IMR-90 (cell line): ENCODE measurements around the gene SERPINH1. TPM values are rescaled to one million over a fixed set of nuclear protein-coding genes. Genes with fewer than 3 reads are reported as not detected.

Source experiments
- ATAC-seq: fragments of 200-7000 bp; cut with Tn5 transposase; 2 replicates; pipeline ENCODE4 v1.9.1; 2020; ENCODE audit warnings: low read depth, mild to moderate bottlenecking, moderate library complexity
- BruUV-seq: library from RNA; stranded (reverse); fragments of 400-500 nt; replicated peaks from 2 replicates; lab custom pipeline; 2021; lab: Mats Ljungman, UMichigan
- CTCF ChIA-PET: fragments of 300-600 bp; formaldehyde crosslinking; extraction: SDS; loops from one replicate; lab custom pipeline; 2021; ENCODE audit warnings: antibody characterized with exemption; lab: Yijun Ruan, JAX
- POLR2A ChIA-PET: fragments of 300-600 bp; sonication (Branson Sonifier 250); formaldehyde crosslinking; loops from one replicate; lab custom pipeline; 2022; ENCODE audit warnings: antibody characterized with exemption; ENCODE audit not compliant: unreplicated experiment; lab: Charles Lee
- DNase-seq: peaks from one replicate; pipeline ENCODE4 v3.0.0; 2013
- H2AFZ ChIP-seq: replicated peaks from 2 replicates; pipeline ENCODE3; 2013; ENCODE audit warnings: low read length, mild to moderate bottlenecking; ENCODE audit not compliant: poor library complexity
- H2AK5ac ChIP-seq: 2 replicates; pipeline ENCODE4 v1.6.1; 2013; ENCODE audit warnings: low read depth, low read length, inconsistent platforms
- H2AK9ac ChIP-seq: replicated peaks from 2 replicates; pipeline ENCODE3; 2013; ENCODE audit warnings: mild to moderate bottlenecking, low read depth, low read length, moderate library complexity; ENCODE audit not compliant: poor library complexity
- H2BK120ac ChIP-seq: 2 replicates; pipeline ENCODE4 v1.6.1; 2013; ENCODE audit warnings: low read depth, low read length, inconsistent platforms
- H2BK15ac ChIP-seq: 3 replicates; pipeline ENCODE4 v1.6.1; 2013; ENCODE audit warnings: low read depth, low read length, inconsistent platforms
- H2BK20ac ChIP-seq: 2 replicates; pipeline ENCODE4 v1.6.1; 2013; ENCODE audit warnings: low read depth, mild to moderate bottlenecking, inconsistent platforms, low read length, moderate library complexity
- H2BK5ac ChIP-seq: 2 replicates; pipeline ENCODE4 v1.6.1; 2013; ENCODE audit warnings: mild to moderate bottlenecking, low read depth, low read length, inconsistent platforms; ENCODE audit not compliant: poor library complexity, severe bottlenecking
- H3K14ac ChIP-seq: replicated peaks from 2 replicates; pipeline ENCODE4 v1.6.1; 2013; ENCODE audit warnings: low read depth, low read length, inconsistent platforms
- H3K18ac ChIP-seq: 2 replicates; pipeline ENCODE4 v1.6.1; 2013; ENCODE audit warnings: low read depth, low read length, control low read depth
- H3K23ac ChIP-seq: 2 replicates; pipeline ENCODE4 v1.6.1; 2013; ENCODE audit warnings: low read depth, low read length, inconsistent platforms
- H3K27ac ChIP-seq: 2 replicates; pipeline ENCODE4 v1.5.1; 2013; ENCODE audit warnings: mild to moderate bottlenecking, control low read depth, low read length; ENCODE audit not compliant: insufficient read depth
- H3K27me3 ChIP-seq: 2 replicates; pipeline ENCODE4 v1.6.1; 2013; ENCODE audit warnings: low read length; ENCODE audit not compliant: control insufficient read depth, insufficient read depth
- H3K36me3 ChIP-seq: 2 replicates; pipeline ENCODE4 v1.6.1; 2013; ENCODE audit warnings: low read length, mixed read lengths; ENCODE audit not compliant: control insufficient read depth, insufficient read depth
- H3K4ac ChIP-seq: 2 replicates; pipeline ENCODE4 v1.6.1; 2013; ENCODE audit warnings: low read depth, low read length, inconsistent platforms
- H3K4me1 ChIP-seq: 2 replicates; pipeline ENCODE4 v1.6.1; 2013; ENCODE audit warnings: low read length, mixed read lengths; ENCODE audit not compliant: control insufficient read depth, insufficient read depth
- H3K4me2 ChIP-seq: 2 replicates; pipeline ENCODE4 v1.6.1; 2013; ENCODE audit warnings: low read depth, mild to moderate bottlenecking, control low read depth, low read length, moderate library complexity
- H3K4me3 ChIP-seq: 2 replicates; pipeline ENCODE4 v1.5.1; 2013; ENCODE audit warnings: low read depth, mild to moderate bottlenecking, control low read depth, low read length, moderate library complexity; ENCODE audit not compliant: insufficient read depth
- H3K56ac ChIP-seq: 2 replicates; pipeline ENCODE4 v1.6.1; 2013; ENCODE audit warnings: low read length, inconsistent platforms; ENCODE audit not compliant: insufficient read depth; ENCODE audit errors: extremely low read depth
- H3K79me1 ChIP-seq, 2 experiments: 2 replicates each; pipeline ENCODE4 v1.6.1; 2013; ENCODE audit warnings: low read length in 2 of 2, inconsistent platforms in 1 of 2, low read depth in 1 of 2
- H3K9ac ChIP-seq: 2 replicates; pipeline ENCODE4 v1.6.1; 2013; ENCODE audit warnings: low read depth, low read length, control low read depth
- H3K9me1 ChIP-seq: 2 replicates; pipeline ENCODE4 v1.6.1; 2013; ENCODE audit warnings: low read length, inconsistent platforms; ENCODE audit not compliant: insufficient read depth
- H3K9me3 ChIP-seq: 2 replicates; pipeline ENCODE4 v1.6.1; 2013; ENCODE audit warnings: low read length; ENCODE audit not compliant: control insufficient read depth, insufficient read depth
- H4K20me1 ChIP-seq: 2 replicates; pipeline ENCODE4 v1.6.1; 2013; ENCODE audit warnings: low read length, inconsistent platforms; ENCODE audit not compliant: insufficient read depth
- H4K5ac ChIP-seq: 2 replicates; pipeline ENCODE4 v1.6.1; 2013; ENCODE audit warnings: mild to moderate bottlenecking, low read depth, low read length, control low read depth
- H4K8ac ChIP-seq, 2 experiments: 2 replicates each; pipeline ENCODE4 v1.6.1; 2013; ENCODE audit warnings: low read depth in 2 of 2, low read length in 2 of 2, control low read depth in 1 of 2, inconsistent platforms in 1 of 2
- H4K91ac ChIP-seq: 2 replicates; pipeline ENCODE4 v1.6.1; 2013; ENCODE audit warnings: low read depth, low read length, inconsistent platforms; ENCODE audit not compliant: insufficient read depth
- CEBPB ChIP-seq: IDR thresholded peaks from 2 replicates; pipeline ENCODE4 v1.6.1; 2012; ENCODE audit warnings: low read depth, low read length, improper control_type of control experiment
- CHD1 ChIP-seq: IDR thresholded peaks from 2 replicates; pipeline ENCODE4 v1.6.1; 2012; ENCODE audit warnings: low read depth, low read length, improper control_type of control experiment
- ELK1 ChIP-seq: fragments of 150-350 bp; IDR thresholded peaks from 2 replicates; pipeline ENCODE4 v1.6.1; 2016; ENCODE audit warnings: low read depth, mild to moderate bottlenecking, low read length, moderate library complexity, borderline replicate concordance
- MAFK ChIP-seq: IDR thresholded peaks from 2 replicates; pipeline ENCODE4 v1.6.1; 2012; ENCODE audit warnings: low read depth, low read length, improper control_type of control experiment
- MAZ ChIP-seq: IDR thresholded peaks from 2 replicates; pipeline ENCODE4 v1.6.1; 2012; ENCODE audit warnings: low read depth, mild to moderate bottlenecking, low read length, improper control_type of control experiment, moderate library complexity, borderline replicate concordance
- RAD21 ChIP-seq: IDR thresholded peaks from 2 replicates; pipeline ENCODE4 v1.6.1; 2012; ENCODE audit warnings: low read length, improper control_type of control experiment
- RCOR1 ChIP-seq: IDR thresholded peaks from 2 replicates; pipeline ENCODE4 v1.6.1; 2012; ENCODE audit warnings: mild to moderate bottlenecking, low read length, improper control_type of control experiment; ENCODE audit not compliant: insufficient replicate concordance
- RFX5 ChIP-seq: IDR thresholded peaks from 2 replicates; pipeline ENCODE4 v1.8.0; 2012; ENCODE audit warnings: low read depth, mild to moderate bottlenecking, low read length, moderate library complexity
- SMC3 ChIP-seq: fragments of 150-350 bp; IDR thresholded peaks from 2 replicates; pipeline ENCODE4 v1.6.1; 2016; ENCODE audit warnings: low read depth, mild to moderate bottlenecking, antibody characterized with exemption, low read length, moderate library complexity
- WGBS, 2 experiments: methylation state at CpG; one replicate each; pipeline versions ENCODE4 v1.1.5 to v1.1.7; 2013; ENCODE audit warnings: missing lambda C conversion rate in 2 of 2; ENCODE audit not compliant: insufficient read length in 1 of 2; ENCODE audit errors: extremely low coverage in 2 of 2; 5-methylcytosine and 5-hydroxymethylcytosine counted together
- dilution Hi-C: fragments of 300-500 bp; cut with HindIII; formaldehyde crosslinking; loops from one replicate; pipeline ENCODE4 v1.14.3; 2018; ENCODE audit warnings: low sequenced_read_pairs; ENCODE audit not compliant: unreplicated experiment
- in situ Hi-C: fragments of 300-500 bp; cut with MboI; formaldehyde crosslinking; loops from 3 replicates; pipeline ENCODE4 v1.14.3; 2019; ENCODE audit warnings: low sequenced_read_pairs, inconsistent platforms, mixed read lengths
- intact Hi-C: fragments of 100-400 bp; cut with micrococcal nuclease; formaldehyde crosslinking; loops from 2 replicates; pipeline ENCODE4 v1.10.0; 2022
- polyA plus RNA-seq, 3 experiments: library from polyadenylated mRNA; depleted of rRNA; stranded (reverse); fragments of >200 nt; gene quantifications; 2 replicates each; pipeline ENCODE4 v1.2.3, GENCODE V29; 2012; ENCODE audit warnings: low replicate concordance in 1 of 3
- total RNA-seq: library from RNA; depleted of rRNA; stranded (reverse); fragments of >200 nt; gene quantifications from 2 replicates; pipeline ENCODE4 v1.2.3, GENCODE V29; 2012
- TF ChIP-seq, protein P1 (sequence below): conservative IDR thresholded peaks from 2 replicates; pipeline ENCODE4 v1.5.1; 2012; ENCODE audit warnings: mild to moderate bottlenecking, low read depth, low read length, improper control_type of control experiment
- TF ChIP-seq, protein P2 (sequence below): fragments of 150-350 bp; IDR thresholded peaks from 2 replicates; pipeline ENCODE4 v1.6.1; 2017; ENCODE audit warnings: mild to moderate bottlenecking, antibody characterized with exemption, low read length, low read depth

SERPINH1 gene
- total and polyA plus RNA-seq, 2 of the 4 experiments (the other 2 are of a cell fraction) = 841 to 1,857 TPM

DNA sequence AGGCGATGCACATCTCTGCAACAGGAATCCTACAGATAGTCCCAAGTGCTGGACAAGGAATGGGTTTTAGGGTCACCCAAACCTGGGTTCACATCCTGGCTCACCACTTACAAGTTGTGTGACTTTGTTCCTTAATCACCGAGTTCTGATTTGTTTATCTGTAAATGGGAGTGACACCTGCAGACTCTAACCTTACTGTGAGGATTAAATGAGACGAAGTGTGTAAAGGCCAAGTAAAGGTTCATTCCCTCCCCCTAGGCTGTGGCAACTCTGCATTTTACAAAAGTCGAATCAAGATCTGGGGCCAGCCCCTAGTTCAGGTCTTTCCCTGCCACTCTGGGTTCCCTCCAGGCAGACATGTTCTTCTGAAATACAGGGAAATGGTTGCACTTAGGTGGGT lies 34.9 kb downstream of the SERPINH1 start:
- H2BK20ac ChIP-seq = no peak overlapping the region

More for the DNA sequence above, 34.9 kb downstream of the SERPINH1 start:
- no peak overlapping the region for H3K4me3 ChIP-seq
- H3K18ac ChIP-seq = no peak overlapping the region
- no peak overlapping the region for H3K4ac ChIP-seq
- in situ Hi-C loops = no loop called here
- intact Hi-C loops = no loop called here
- H3K9me1 ChIP-seq = no peaks in the 10 kb centered on the region
- no peak for TF ChIP-seq MAZ
- TF ChIP-seq ELK1 = no peak
- TF ChIP-seq RAD21 = no peak
- no peak for TF ChIP-seq RFX5
- TF ChIP-seq, protein P1, sequence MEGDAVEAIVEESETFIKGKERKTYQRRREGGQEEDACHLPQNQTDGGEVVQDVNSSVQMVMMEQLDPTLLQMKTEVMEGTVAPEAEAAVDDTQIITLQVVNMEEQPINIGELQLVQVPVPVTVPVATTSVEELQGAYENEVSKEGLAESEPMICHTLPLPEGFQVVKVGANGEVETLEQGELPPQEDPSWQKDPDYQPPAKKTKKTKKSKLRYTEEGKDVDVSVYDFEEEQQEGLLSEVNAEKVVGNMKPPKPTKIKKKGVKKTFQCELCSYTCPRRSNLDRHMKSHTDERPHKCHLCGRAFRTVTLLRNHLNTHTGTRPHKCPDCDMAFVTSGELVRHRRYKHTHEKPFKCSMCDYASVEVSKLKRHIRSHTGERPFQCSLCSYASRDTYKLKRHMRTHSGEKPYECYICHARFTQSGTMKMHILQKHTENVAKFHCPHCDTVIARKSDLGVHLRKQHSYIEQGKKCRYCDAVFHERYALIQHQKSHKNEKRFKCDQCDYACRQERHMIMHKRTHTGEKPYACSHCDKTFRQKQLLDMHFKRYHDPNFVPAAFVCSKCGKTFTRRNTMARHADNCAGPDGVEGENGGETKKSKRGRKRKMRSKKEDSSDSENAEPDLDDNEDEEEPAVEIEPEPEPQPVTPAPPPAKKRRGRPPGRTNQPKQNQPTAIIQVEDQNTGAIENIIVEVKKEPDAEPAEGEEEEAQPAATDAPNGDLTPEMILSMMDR = no peak
- no peak for TF ChIP-seq MAFK
- no peak for TF ChIP-seq RCOR1
- TF ChIP-seq SMC3 = no peak
- TF ChIP-seq, protein P2, sequence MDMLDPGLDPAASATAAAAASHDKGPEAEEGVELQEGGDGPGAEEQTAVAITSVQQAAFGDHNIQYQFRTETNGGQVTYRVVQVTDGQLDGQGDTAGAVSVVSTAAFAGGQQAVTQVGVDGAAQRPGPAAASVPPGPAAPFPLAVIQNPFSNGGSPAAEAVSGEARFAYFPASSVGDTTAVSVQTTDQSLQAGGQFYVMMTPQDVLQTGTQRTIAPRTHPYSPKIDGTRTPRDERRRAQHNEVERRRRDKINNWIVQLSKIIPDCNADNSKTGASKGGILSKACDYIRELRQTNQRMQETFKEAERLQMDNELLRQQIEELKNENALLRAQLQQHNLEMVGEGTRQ = no peak
- no peak for TF ChIP-seq CEBPB
- no peak for TF ChIP-seq CHD1
- no peaks in the 10 kb centered on the region for H3K9me3 ChIP-seq
- H3K4me1 ChIP-seq = peaks cover 5% of the 10 kb centered on the region
- no peak overlapping the region for H3K9ac ChIP-seq
- no peaks in the 10 kb centered on the region for H4K20me1 ChIP-seq
- ATAC-seq (no peak), DNase-seq (no peak)
- no peak overlapping the region for H3K14ac ChIP-seq
- WGBS, 2 experiments = no CpG with 5 or more reads among the region's 4 CpGs
- no peaks in the 10 kb centered on the region for H3K79me1 ChIP-seq
- no peak overlapping the region for H3K23ac ChIP-seq
- H3K36me3 ChIP-seq = no peaks in the 10 kb centered on the region
- ChIA-PET CTCF (interaction anchor here (1.8 kb wide), 1 partner anchor 19 kb away, joined by 4 read pairs; no protein-coding TSS in a partner anchor), POLR2A (no interaction called here)
- H2BK15ac ChIP-seq = no peak overlapping the region
- no peak overlapping the region for H4K91ac ChIP-seq
- H2BK120ac ChIP-seq = no peak overlapping the region
- H4K8ac ChIP-seq = no peak overlapping the region
- no peak overlapping the region for H2AK9ac ChIP-seq
- no peak overlapping the region for H2AK5ac ChIP-seq
- dilution Hi-C loops = no loop called here
- no TSS peak for BruUV-seq
- no peak overlapping the region for H3K27ac ChIP-seq
- no peak overlapping the region for H4K5ac ChIP-seq
- H3K4me2 ChIP-seq = no peak overlapping the region
- no peak overlapping the region for H2AFZ ChIP-seq
- H3K27me3 ChIP-seq = peaks cover 13% of the 10 kb centered on the region
- no peak overlapping the region for H3K56ac ChIP-seq
- no peak overlapping the region for H2BK5ac ChIP-seq
